ENCODE results near the gene TTC23. TPM values are rescaled to one million over a fixed set of nuclear protein-coding genes. Genes with fewer than 3 reads are reported as not detected.
"Not testable (repeated sequence)": the region's sequence is repeated elsewhere in the genome, so short reads cannot be mapped to it uniquely, and the experiment has no call there.

TTC23 gene
- total and polyA plus RNA-seq, 4 donors = 8.3 to 33.6 (median 20.3) TPM

DNA sequence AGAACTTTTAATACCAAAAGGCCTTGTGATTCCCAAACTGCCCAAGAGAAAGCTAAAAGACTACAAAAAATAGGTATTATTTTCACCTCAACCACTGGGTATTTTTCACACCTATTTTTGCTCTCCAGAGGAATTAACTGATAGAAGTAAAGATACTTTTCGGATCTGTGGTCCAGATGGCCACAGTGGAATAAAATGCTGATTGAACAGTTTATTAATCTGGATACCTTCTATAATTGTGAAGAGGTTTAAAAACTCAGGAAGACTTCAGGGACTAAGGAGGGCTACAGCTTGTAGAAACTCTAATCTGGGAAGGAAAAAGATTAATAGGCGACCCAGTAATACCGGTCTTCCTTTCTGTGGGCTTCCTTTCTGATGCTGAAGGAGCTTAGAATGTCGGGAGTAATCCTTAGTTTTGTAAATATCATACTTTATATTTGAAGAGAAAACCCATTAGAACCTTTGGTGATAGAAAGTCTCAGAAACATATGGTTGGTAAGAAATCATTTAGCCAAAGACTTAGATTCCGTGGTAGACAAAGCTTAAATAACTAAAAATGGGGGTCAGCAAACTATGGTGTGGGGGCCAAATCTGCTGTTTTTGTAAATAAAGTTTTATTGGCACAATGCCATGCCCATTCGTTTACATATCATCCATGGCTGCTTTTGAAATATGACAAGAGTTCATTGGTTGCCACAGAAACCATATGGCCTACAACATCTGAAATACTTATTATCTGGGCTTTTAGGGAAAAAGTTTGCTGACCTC, 47.8 kb downstream of the TTC23 start:
- H3K36me3 ChIP-seq (ENCODE audit: control insufficient read depth in 1 of 2, insufficient read depth in 2 of 2, low read length in 1 of 2) = peaks cover 2% of the 10 kb centered on the region in 2 donors
- intact Hi-C loops (cut with DNase I) = no loop called here
- H3K27ac ChIP-seq (ENCODE audit: low read depth in 1 of 2, low read length in 2 of 2) = no peak overlapping the region
- H3K9me3 ChIP-seq (ENCODE audit: control insufficient read depth, low read length) = no peaks in the 10 kb centered on the region
- DNase-seq = no peak
- H3K27me3 ChIP-seq (ENCODE audit: control insufficient read depth in 1 of 2, insufficient read depth in 2 of 2, low read length in 1 of 2) = no peaks in the 10 kb centered on the region
- H3K4me1 ChIP-seq (ENCODE audit: control insufficient read depth in 1 of 2, insufficient read depth in 2 of 2, low read length in 2 of 2) = no peaks in the 10 kb centered on the region
- no peak overlapping the region for H3K4me3 ChIP-seq (ENCODE audit: low read length in 2 of 2)
- ATAC-seq (ENCODE audit: low FRiP score) = no peak
- WGBS, 2 donors = 79 to 83% methylated on average over 6 of the region's 6 CpGs

GRCh38 chr15:99197856-99198255, 51.5 kb downstream of the TTC23 start:
- intact Hi-C loops (cut with DNase I) = no loop called here
- Histone ChIP-seq H3K36me3 (ENCODE audit: control insufficient read depth in 1 of 2, insufficient read depth in 2 of 2, low read length in 1 of 2) (peaks cover 2% of the 10 kb centered on the region in 2 donors), H3K4me3 (ENCODE audit: low read length in 2 of 2) (no peak overlapping the region), H3K27me3 (ENCODE audit: control insufficient read depth in 1 of 2, insufficient read depth in 2 of 2, low read length in 1 of 2) (no peaks in the 10 kb centered on the region), H3K27ac (ENCODE audit: low read depth in 1 of 2, low read length in 2 of 2) (no peak overlapping the region), H3K4me1 (ENCODE audit: control insufficient read depth in 1 of 2, insufficient read depth in 2 of 2, low read length in 2 of 2) (no peaks in the 10 kb centered on the region), H3K9me3 (ENCODE audit: control insufficient read depth, low read length) (no peaks in the 10 kb centered on the region)
- DNase-seq = no peak
- WGBS, 2 donors = 95 to 97% methylated on average over 3 of the region's 3 CpGs
- no peak for ATAC-seq (ENCODE audit: low FRiP score)

- intact Hi-C loops (cut with DNase I); DNase-seq; H3K36me3 ChIP-seq (ENCODE audit: control insufficient read depth in 1 of 2, insufficient read depth in 2 of 2, low read length in 1 of 2); H3K4me1 ChIP-seq (ENCODE audit: control insufficient read depth in 1 of 2, insufficient read depth in 2 of 2, low read length in 2 of 2); ATAC-seq (ENCODE audit: low FRiP score); H3K4me3 ChIP-seq (ENCODE audit: low read length in 2 of 2); H3K27ac ChIP-seq (ENCODE audit: low read depth in 1 of 2, low read length in 2 of 2); H3K9me3 ChIP-seq (ENCODE audit: control insufficient read depth, low read length); H3K27me3 ChIP-seq (ENCODE audit: control insufficient read depth in 1 of 2, insufficient read depth in 2 of 2, low read length in 1 of 2): not testable (repeated sequence)
- 97 to 100% methylated on average over 1 of the region's 1 CpG for WGBS, 2 donors
These were observed 57.2 kb downstream of the TTC23 start for GRCh38 chr15:99192181-99192580.

DNA sequence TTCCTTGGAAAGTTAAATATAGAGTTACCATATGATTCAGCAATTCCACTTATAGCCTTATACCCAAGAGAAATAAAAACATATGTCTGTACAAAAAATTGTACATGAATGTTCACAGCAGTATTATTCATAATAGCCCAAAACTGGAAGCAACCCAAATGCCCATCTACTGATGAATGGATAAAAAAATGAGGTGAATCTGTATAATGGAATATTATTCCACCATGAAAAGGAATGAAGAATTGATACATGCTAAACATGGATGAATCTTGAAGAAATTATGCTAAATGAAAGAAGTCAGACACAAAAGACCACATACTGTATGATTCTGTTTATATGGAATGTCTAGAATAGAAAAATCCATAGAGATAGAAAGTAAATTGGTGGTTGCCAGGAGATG, 61.4 kb downstream of the TTC23 start:
- Histone ChIP-seq H3K27ac (ENCODE audit: low read depth in 1 of 2, low read length in 2 of 2) (no peak overlapping the region), H3K4me3 (ENCODE audit: low read length in 2 of 2) (no peak overlapping the region), H3K36me3 (ENCODE audit: control insufficient read depth in 1 of 2, insufficient read depth in 2 of 2, low read length in 1 of 2) (peaks cover 0 to 4% of the 10 kb centered on the region in 2 donors), H3K9me3 (ENCODE audit: control insufficient read depth, low read length) (no peaks in the 10 kb centered on the region), H3K4me1 (ENCODE audit: control insufficient read depth in 1 of 2, insufficient read depth in 2 of 2, low read length in 2 of 2) (no peaks in the 10 kb centered on the region), H3K27me3 (ENCODE audit: control insufficient read depth in 1 of 2, insufficient read depth in 2 of 2, low read length in 1 of 2) (no peaks in the 10 kb centered on the region)
- intact Hi-C loops (cut with DNase I) = no loop called here
- ATAC-seq (ENCODE audit: low FRiP score) (no peak), DNase-seq (no peak)

DNA sequence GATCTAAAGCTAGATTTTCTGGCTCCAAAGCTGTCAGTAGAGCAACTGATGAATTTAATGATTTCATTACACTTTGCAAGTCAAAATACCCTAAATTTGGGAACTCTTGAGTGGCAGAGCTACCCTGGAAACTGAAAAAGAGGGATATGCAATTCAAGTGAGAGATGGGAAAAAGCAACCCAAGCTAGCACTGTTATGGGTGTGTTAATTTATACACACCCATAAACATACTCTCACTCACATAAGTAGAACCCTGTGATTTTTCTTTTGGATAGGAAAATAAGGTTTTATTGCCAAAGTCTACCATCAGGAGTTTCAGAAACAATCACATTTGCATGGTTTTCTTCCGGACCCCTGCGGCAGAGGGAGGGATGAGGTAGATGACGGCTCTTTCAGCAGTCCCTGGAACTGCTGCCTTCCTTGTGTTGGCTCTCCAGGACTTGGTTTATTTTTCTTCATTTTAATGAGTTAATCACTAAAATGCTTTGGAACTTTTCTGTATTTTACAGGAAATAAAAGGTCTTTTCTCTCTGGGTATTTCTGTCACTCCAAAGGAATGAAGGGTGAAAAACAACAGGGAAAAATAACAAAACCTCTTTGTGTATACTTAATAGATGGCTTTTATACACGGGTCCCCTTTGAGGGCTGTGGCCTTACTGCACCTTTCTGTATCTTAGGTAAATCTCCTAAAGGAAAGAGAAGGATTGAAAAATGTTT, 63.8 kb downstream of the TTC23 start:
- intact Hi-C loops (cut with DNase I) = no loop called here
- 8 to 11% methylated on average over 4 of the region's 4 CpGs for WGBS, 2 donors
- Histone ChIP-seq H3K36me3 (ENCODE audit: control insufficient read depth in 1 of 2, insufficient read depth in 2 of 2, low read length in 1 of 2) (no peaks in the 10 kb centered on the region), H3K4me1 (ENCODE audit: control insufficient read depth in 1 of 2, insufficient read depth in 2 of 2, low read length in 2 of 2) (no peaks in the 10 kb centered on the region), H3K4me3 (ENCODE audit: low read length in 2 of 2) (no peak overlapping the region), H3K27me3 (ENCODE audit: control insufficient read depth in 1 of 2, insufficient read depth in 2 of 2, low read length in 1 of 2) (no peaks in the 10 kb centered on the region), H3K9me3 (ENCODE audit: control insufficient read depth, low read length) (no peaks in the 10 kb centered on the region), H3K27ac (ENCODE audit: low read depth in 1 of 2, low read length in 2 of 2) (peak overlapping the region; percentile 57 to 85)
- DNase-seq (no peak), ATAC-seq (ENCODE audit: low FRiP score) (no peak)

DNA sequence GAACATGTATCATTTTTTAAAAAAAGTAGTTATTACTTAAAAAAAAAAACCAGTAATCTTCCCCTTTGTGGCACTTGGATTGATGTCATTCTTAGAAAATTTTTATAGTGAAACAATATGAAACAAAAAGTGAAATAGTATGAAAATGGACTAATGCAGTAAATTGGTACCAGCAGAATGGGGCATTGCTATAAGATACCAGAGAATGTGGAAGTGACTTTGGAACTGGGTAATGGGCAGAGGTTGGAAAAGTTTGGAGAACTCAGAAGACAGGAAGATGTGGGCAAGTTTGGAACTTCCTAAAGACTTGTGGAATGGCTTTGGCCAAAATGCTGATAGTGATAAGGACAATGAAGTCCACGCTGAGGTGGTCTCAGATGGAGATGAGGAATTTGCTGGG, 66.6 kb downstream of the TTC23 start:
- intact Hi-C loops (cut with DNase I) = no loop called here
- no peaks in the 10 kb centered on the region for H3K4me1 ChIP-seq (ENCODE audit: control insufficient read depth in 1 of 2, insufficient read depth in 2 of 2, low read length in 2 of 2)
- no peak overlapping the region for H3K4me3 ChIP-seq (ENCODE audit: low read length in 2 of 2)
- H3K27me3 ChIP-seq (ENCODE audit: control insufficient read depth in 1 of 2, insufficient read depth in 2 of 2, low read length in 1 of 2) = no peaks in the 10 kb centered on the region
- ATAC-seq (ENCODE audit: low FRiP score) (no peak), DNase-seq (no peak)
- H3K36me3 ChIP-seq (ENCODE audit: control insufficient read depth in 1 of 2, insufficient read depth in 2 of 2, low read length in 1 of 2) = no peaks in the 10 kb centered on the region
- WGBS, 2 donors = 80 to 85% methylated on average over 1 of the region's 1 CpG
- H3K27ac ChIP-seq (ENCODE audit: low read depth in 1 of 2, low read length in 2 of 2) = no peak overlapping the region
- no peaks in the 10 kb centered on the region for H3K9me3 ChIP-seq (ENCODE audit: control insufficient read depth, low read length)

DNA sequence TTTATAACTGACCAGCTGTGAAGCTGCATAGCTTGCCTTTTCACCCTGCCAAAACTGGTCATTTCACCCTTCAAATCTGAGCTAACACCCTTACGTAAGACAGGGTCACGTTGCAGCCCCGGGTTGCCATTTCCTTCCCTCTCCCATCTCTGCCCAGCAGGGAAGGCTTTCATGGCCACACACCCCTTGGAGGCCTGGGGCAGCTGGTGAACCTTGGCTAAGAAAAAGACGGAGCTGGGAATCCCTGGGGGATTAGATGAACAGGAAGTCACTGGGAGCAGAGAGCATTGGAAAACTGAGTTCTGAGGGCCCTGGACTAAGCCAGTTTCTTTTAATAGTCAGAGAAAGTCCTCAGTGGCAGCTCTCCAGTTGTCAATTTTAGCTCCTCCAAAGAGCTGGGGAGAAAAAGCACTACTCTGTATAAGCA, 67.8 kb downstream of the TTC23 start:
- Histone ChIP-seq H3K27me3 (ENCODE audit: control insufficient read depth in 1 of 2, insufficient read depth in 2 of 2, low read length in 1 of 2) (no peaks in the 10 kb centered on the region), H3K4me1 (ENCODE audit: control insufficient read depth in 1 of 2, insufficient read depth in 2 of 2, low read length in 2 of 2) (no peaks in the 10 kb centered on the region), H3K4me3 (ENCODE audit: low read length in 2 of 2) (no peak overlapping the region), H3K9me3 (ENCODE audit: control insufficient read depth, low read length) (no peaks in the 10 kb centered on the region), H3K36me3 (ENCODE audit: control insufficient read depth in 1 of 2, insufficient read depth in 2 of 2, low read length in 1 of 2) (no peaks in the 10 kb centered on the region), H3K27ac (ENCODE audit: low read depth in 1 of 2, low read length in 2 of 2) (peak overlapping the region; percentile 16 to 91)
- intact Hi-C loops (cut with DNase I) = loop anchor here in 1 of 2 donors (2.0 kb wide), 1 partner anchor 57 kb away; no protein-coding TSS in a partner anchor
- peak; percentile 86 for ATAC-seq (ENCODE audit: low FRiP score)
- DNase-seq = peak in 1 of 2 donors; percentile 80
- 1 to 2% methylated on average over 4 of the region's 4 CpGs for WGBS, 2 donors

DNA sequence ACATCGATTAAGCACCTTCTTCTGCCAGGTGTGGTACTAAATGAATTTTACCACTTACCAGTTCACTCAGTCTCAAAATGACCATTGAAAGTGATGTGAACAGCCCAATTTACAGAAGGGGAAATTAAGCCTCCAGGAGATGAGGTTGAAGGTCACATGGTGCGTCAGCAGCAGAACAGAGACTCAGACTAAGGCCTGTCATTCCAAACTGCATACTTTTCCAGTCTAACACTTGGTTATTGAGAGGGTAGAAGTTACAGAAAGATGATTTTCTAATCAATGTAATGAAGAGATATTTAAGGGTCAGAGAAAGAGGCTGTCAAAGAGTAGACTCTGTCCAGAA, 68.4 kb downstream of the TTC23 start:
- Histone ChIP-seq H3K36me3 (ENCODE audit: control insufficient read depth in 1 of 2, insufficient read depth in 2 of 2, low read length in 1 of 2) (no peaks in the 10 kb centered on the region), H3K4me1 (ENCODE audit: control insufficient read depth in 1 of 2, insufficient read depth in 2 of 2, low read length in 2 of 2) (no peaks in the 10 kb centered on the region), H3K9me3 (ENCODE audit: control insufficient read depth, low read length) (no peaks in the 10 kb centered on the region), H3K27ac (ENCODE audit: low read depth in 1 of 2, low read length in 2 of 2) (peak overlapping the region; percentile 49 to 91), H3K27me3 (ENCODE audit: control insufficient read depth in 1 of 2, insufficient read depth in 2 of 2, low read length in 1 of 2) (no peaks in the 10 kb centered on the region), H3K4me3 (ENCODE audit: low read length in 2 of 2) (no peak overlapping the region)
- WGBS, 2 donors = 93 to 96% methylated on average over 2 of the region's 2 CpGs
- DNase-seq (no peak), ATAC-seq (ENCODE audit: low FRiP score) (no peak)
- intact Hi-C loops (cut with DNase I) = loop anchor here in 1 of 2 donors (2.0 kb wide), 1 partner anchor 56 kb away; no protein-coding TSS in a partner anchor

All from aorta (tissue), 5 donors.